HepG2 (cell line): ENCODE measurements around the gene HS2ST1. TPM values are rescaled to one million over a fixed set of nuclear protein-coding genes. Genes with fewer than 3 reads are reported as not detected.

ENCODE experiments used
- ATAC-seq: fragments of 200-7000 bp; cut with Tn5 transposase; 3 replicates; pipeline ENCODE4 v1.9.1; 2020; ENCODE audit warnings: mild to moderate bottlenecking, moderate library complexity
- BruUV-seq: library from RNA; stranded (reverse); fragments of 400-500 nt; replicated peaks from 2 replicates; lab custom pipeline; 2021; lab: Mats Ljungman, UMichigan
- CTCF ChIA-PET: fragments of 300-600 bp; formaldehyde crosslinking; extraction: SDS; loops from one replicate; lab custom pipeline; 2021; ENCODE audit warnings: low total read pairs, inconsistent platforms, low intra/inter-chr PET ratio; lab: Yijun Ruan, JAX
- POLR2A ChIA-PET: fragments of 350-600 bp; sonication (Branson Sonifier 250); formaldehyde crosslinking; loops from one replicate; lab custom pipeline; 2020; ENCODE audit warnings: antibody characterized with exemption, inconsistent platforms; lab: Yijun Ruan, JAX
- DNase-seq: peaks from one replicate; pipeline ENCODE4 v3.0.0-alpha.2; 2015; ENCODE audit warnings: low spot score
- FAIRE-seq: peaks from 3 replicates; lab custom pipeline; 2011; peaks lifted over from hg19 to GRCh38; lab: Jason Lieb, UNC
- H2AFZ ChIP-seq: one replicate; pipeline ENCODE4 v1.6.1; 2011; ENCODE audit warnings: low read length, inconsistent platforms
- H3K27ac ChIP-seq: fragments of 300-600 bp; 3 replicates; pipeline ENCODE4 v1.8.0; 2011; ENCODE audit warnings: mixed run types, mild to moderate bottlenecking, mixed read lengths, low read length, inconsistent platforms; ENCODE audit not compliant: insufficient read depth; ENCODE audit errors: extremely low read length
- H3K27me3 ChIP-seq, 2 experiments: fragments of 200-600 bp in 1 of 2; 2 replicates in 1 of 2; 3 replicates in 1 of 2; pipeline versions ENCODE4 v1.6.0 to v1.8.0; 2011; ENCODE audit warnings: low read length in 2 of 2, mild to moderate bottlenecking in 2 of 2, moderate library complexity in 2 of 2, inconsistent platforms in 1 of 2; ENCODE audit not compliant: insufficient read depth in 2 of 2, control insufficient read depth in 1 of 2
- H3K36me3 ChIP-seq, 2 experiments: fragments of 200-600 bp in 1 of 2; replicated peaks in 1 of 2; 2 replicates in 1 of 2; 3 replicates in 1 of 2; pipeline versions ENCODE4 v1.5.1 to v1.8.0; 2011; ENCODE audit warnings: low read length in 2 of 2, inconsistent platforms in 1 of 2; ENCODE audit not compliant: insufficient read depth in 2 of 2, control insufficient read depth in 1 of 2
- H3K4me1 ChIP-seq: 2 replicates; pipeline ENCODE4 v1.5.1; 2012; ENCODE audit warnings: low read length, inconsistent platforms; ENCODE audit not compliant: insufficient read depth
- H3K4me2 ChIP-seq: 2 replicates; pipeline ENCODE4 v1.6.0; 2011; ENCODE audit warnings: low read depth, low read length, inconsistent platforms
- H3K4me3 ChIP-seq, 3 experiments: fragments of 200-600 bp in 1 of 3; sonication (generic), shearing (Covaris generic) in 1 of 3; replicated peaks in 1 of 3; 2 replicates each; pipeline ENCODE4 v1.5.1; 2011 to 2016; ENCODE audit warnings: low read length in 3 of 3, inconsistent platforms in 2 of 3, low read depth in 2 of 3, mild to moderate bottlenecking in 2 of 3, control low read depth in 1 of 3, mixed read lengths in 1 of 3; ENCODE audit not compliant: insufficient read depth in 1 of 3
- H3K79me2 ChIP-seq: one replicate; pipeline ENCODE4 v1.6.1; 2011; ENCODE audit warnings: low read length, inconsistent platforms; ENCODE audit not compliant: insufficient read depth
- H3K9ac ChIP-seq: 2 replicates; pipeline ENCODE4 v1.6.0; 2011; ENCODE audit warnings: mild to moderate bottlenecking, low read depth, low read length, inconsistent platforms; ENCODE audit not compliant: insufficient read depth
- H3K9me3 ChIP-seq: 2 replicates; pipeline ENCODE4 v1.5.1; 2012; ENCODE audit warnings: mild to moderate bottlenecking, low read length
- H4K20me1 ChIP-seq: 2 replicates; pipeline ENCODE4 v1.6.0; 2011; ENCODE audit warnings: inconsistent platforms, mild to moderate bottlenecking, low read length, moderate library complexity; ENCODE audit not compliant: insufficient read depth
- ATF7 ChIP-seq, 2 experiments: fragments of 450-650 bp in 1 of 2; sonication (generic) in 1 of 2; formaldehyde crosslinking in 1 of 2; IDR thresholded peaks; 2 replicates each; pipeline versions ENCODE4 v1.4.0 to v1.6.1; 2016 to 2020; ENCODE audit warnings: antibody characterized with exemption in 1 of 2, mild to moderate bottlenecking in 1 of 2, missing genetic modification reagents in 1 of 2
- ETV5 ChIP-seq: IDR thresholded peaks from 2 replicates; pipeline ENCODE4 v1.6.1; 2018; ENCODE audit warnings: missing biosample characterization, missing genetic modification reagents, inconsistent platforms, borderline replicate concordance
- FOSL2 ChIP-seq: sonication (generic); formaldehyde crosslinking; IDR thresholded peaks from 2 replicates; pipeline ENCODE4 v1.4.0; 2020; ENCODE audit warnings: missing genetic modification reagents
- HDAC6 ChIP-seq: fragments of 200-600 bp; sonication (generic); IDR thresholded peaks from 2 replicates; pipeline ENCODE4 v1.7.0; 2017; ENCODE audit warnings: mild to moderate bottlenecking, antibody characterized with exemption, low read length, low read depth
- NCOA2 ChIP-seq: sonication (generic); formaldehyde crosslinking; IDR thresholded peaks from 2 replicates; pipeline ENCODE4 v1.8.0; 2022; ENCODE audit warnings: inconsistent platforms
- RARA ChIP-seq: IDR thresholded peaks from 2 replicates; pipeline ENCODE4 v1.6.1; 2016; ENCODE audit warnings: missing genetic modification reagents, missing compliant biosample characterization
- RBM39 ChIP-seq: fragments of 200-400 bp; formaldehyde crosslinking; IDR thresholded peaks from one replicate; pipeline ENCODE4 v1.6.1; 2018; ENCODE audit warnings: antibody characterized with exemption, mild to moderate bottlenecking, low read depth, low read length; ENCODE audit not compliant: poor library complexity, severe bottlenecking
- SMYD3 ChIP-seq: sonication (generic); formaldehyde crosslinking; IDR thresholded peaks from 2 replicates; pipeline ENCODE4 v1.8.1; 2023; ENCODE audit warnings: mild to moderate bottlenecking, missing genetic modification reagents
- TSC22D2 ChIP-seq: sonication (generic); formaldehyde crosslinking; IDR thresholded peaks from 2 replicates; pipeline ENCODE4 v1.5.1; 2020; ENCODE audit warnings: missing genetic modification reagents, mild to moderate bottlenecking, borderline replicate concordance
- U2AF2 ChIP-seq: fragments of 200-400 bp; formaldehyde crosslinking; IDR thresholded peaks from 2 replicates; pipeline ENCODE4 v1.6.1; 2017; ENCODE audit warnings: low read depth, mild to moderate bottlenecking, low read length
- YY1 ChIP-seq: IDR thresholded peaks from 2 replicates; pipeline ENCODE4 v1.6.1; 2011; ENCODE audit warnings: low read length, low read depth, moderate library complexity, mild to moderate bottlenecking; ENCODE audit not compliant: insufficient read depth, insufficient replicate concordance
- ZBTB1 ChIP-seq: sonication (generic); formaldehyde crosslinking; IDR thresholded peaks from 2 replicates; pipeline ENCODE4 v1.4.0; 2020; ENCODE audit warnings: missing genetic modification reagents, borderline replicate concordance
- ZNF468 ChIP-seq: sonication (generic); formaldehyde crosslinking; IDR thresholded peaks from 2 replicates; pipeline ENCODE4 v1.8.0; 2022; ENCODE audit warnings: mild to moderate bottlenecking, moderate library complexity, missing genetic modification reagents
- WGBS: methylation state at CpG from one replicate; pipeline ENCODE4 v1.1.6; 2017; ENCODE audit warnings: low lambda C conversion rate; 5-methylcytosine and 5-hydroxymethylcytosine counted together
- in situ Hi-C: cut with HindIII; loops from 2 replicates; pipeline ENCODE4 v1.10.0; 2017; ENCODE audit warnings: low pct_unique_long_range_greater_than_20kb; ENCODE audit not compliant: extremely low pct_ligation_motif_present
- intact Hi-C: fragments of 100-400 bp; cut with micrococcal nuclease; formaldehyde crosslinking; loops from one replicate; pipeline ENCODE4 v1.10.0; 2022; ENCODE audit not compliant: unreplicated experiment
- polyA plus RNA-seq, 8 experiments: library from polyadenylated mRNA; depleted of rRNA in 3 of 8; stranded (reverse) in 7 of 8; unstranded in 1 of 8; fragments of >200 nt; fragmentation: Illumina TruSeq in 4 of 8; extraction: Trizol in 4 of 8; gene quantifications; 2 replicates each; pipeline versions ENCODE4 v1.2.1 to v1.2.3, GENCODE V29; 2011 to 2016; ENCODE audit warnings: low read depth in 4 of 8, missing spikeins in 1 of 8, mixed read lengths in 1 of 8; ENCODE audit not compliant: insufficient read depth in 1 of 8
- total RNA-seq, 5 experiments: library from RNA; depleted of rRNA; stranded (reverse); fragments of >200 nt; fragmentation: Illumina TruSeq; extraction: Trizol; gene quantifications; 2 replicates each; pipeline ENCODE4 v1.2.3, GENCODE V29; 2016; ENCODE audit warnings: low read depth in 1 of 5
- TF ChIP-seq, protein P1 (sequence below): sonication (generic); formaldehyde crosslinking; IDR thresholded peaks from 2 replicates; pipeline ENCODE4 v1.9.0; 2022; ENCODE audit warnings: low read depth, missing genetic modification reagents

HS2ST1 gene
- total and polyA plus RNA-seq, 2 of the 13 experiments (the other 11 are each of a cell fraction or from before 2014, with no cell fraction given) = 22.1 to 58.7 TPM

DNA sequence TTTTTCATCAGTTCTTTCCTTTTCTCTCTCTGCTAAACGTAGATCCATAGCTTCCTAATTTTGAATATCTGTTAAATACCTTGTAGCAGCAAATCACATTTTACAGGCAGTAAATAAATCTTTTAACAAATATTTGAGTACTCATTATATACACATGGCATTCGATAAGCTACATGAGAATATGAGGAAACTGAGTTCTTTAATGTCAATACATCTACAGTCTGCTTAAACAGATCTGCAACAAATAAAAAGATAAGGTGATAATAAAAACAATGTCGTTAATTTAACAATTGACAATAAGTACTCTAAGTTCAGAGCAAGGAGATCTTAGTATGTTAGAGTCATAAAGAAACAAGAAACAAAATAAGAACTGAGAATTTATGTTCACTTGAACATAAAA, 43.4 kb upstream of the HS2ST1 start:
- H3K4me2 ChIP-seq = no peak overlapping the region
- TF ChIP-seq ATF7 (IDR thresholded peaks at IDR 0.05) (no peak), ATF7 (CRISPR knock-in tag; IDR thresholded peaks at IDR 0.05) (no peak), ETV5 (no peak), ZBTB1 (CRISPR knock-in tag) (no peak), HDAC6 (no peak), RARA (CRISPR knock-in tag) (no peak), NCOA2 (CRISPR knock-in tag) (no peak), YY1 (no peak), RBM39 (no peak), FOSL2 (CRISPR knock-in tag) (no peak), U2AF2 (no peak), SMYD3 (CRISPR knock-in tag) (no peak), TSC22D2 (no peak), ZNF468 (CRISPR knock-in tag) (no peak)
- TF ChIP-seq, protein P1, sequence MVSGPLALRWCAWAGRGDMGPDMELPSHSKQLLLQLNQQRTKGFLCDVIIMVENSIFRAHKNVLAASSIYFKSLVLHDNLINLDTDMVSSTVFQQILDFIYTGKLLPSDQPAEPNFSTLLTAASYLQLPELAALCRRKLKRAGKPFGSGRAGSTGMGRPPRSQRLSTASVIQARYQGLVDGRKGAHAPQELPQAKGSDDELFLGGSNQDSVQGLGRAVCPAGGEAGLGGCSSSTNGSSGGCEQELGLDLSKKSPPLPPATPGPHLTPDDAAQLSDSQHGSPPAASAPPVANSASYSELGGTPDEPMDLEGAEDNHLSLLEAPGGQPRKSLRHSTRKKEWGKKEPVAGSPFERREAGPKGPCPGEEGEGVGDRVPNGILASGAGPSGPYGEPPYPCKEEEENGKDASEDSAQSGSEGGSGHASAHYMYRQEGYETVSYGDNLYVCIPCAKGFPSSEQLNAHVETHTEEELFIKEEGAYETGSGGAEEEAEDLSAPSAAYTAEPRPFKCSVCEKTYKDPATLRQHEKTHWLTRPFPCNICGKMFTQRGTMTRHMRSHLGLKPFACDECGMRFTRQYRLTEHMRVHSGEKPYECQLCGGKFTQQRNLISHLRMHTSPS = no peak
- in situ Hi-C loops = no loop called here
- no peaks in the 10 kb centered on the region for H4K20me1 ChIP-seq
- H3K9me3 ChIP-seq = no peaks in the 10 kb centered on the region
- DNase-seq (no peak), FAIRE-seq (no peak), ATAC-seq (no peak)
- no peak overlapping the region for H2AFZ ChIP-seq
- intact Hi-C loops = no loop called here
- peaks cover 0 to 10% of the 10 kb centered on the region in 2 experiments; a peak in 2 of 5 replicates for H3K36me3 ChIP-seq
- no peak overlapping the region for H3K9ac ChIP-seq
- BruUV-seq = no TSS peak
- H3K27me3 ChIP-seq = no peaks in the 10 kb centered on the region
- POLR2A ChIA-PET = no interaction called here
- H3K27ac ChIP-seq = no peak overlapping the region
- CTCF ChIA-PET = no interaction called here
- H3K4me3 ChIP-seq = no peak overlapping the region
- no peaks in the 10 kb centered on the region for H3K79me2 ChIP-seq
- no peaks in the 10 kb centered on the region for H3K4me1 ChIP-seq
- 97% methylated on average over 3 of the region's 3 CpGs for WGBS
